GM23338 (cell line): Measurements from ENCODE around the gene DGLUCY. TPM values are rescaled to one million over a fixed set of nuclear protein-coding genes. Genes with fewer than 3 reads are reported as not detected.

Experiments used
- ATAC-seq: fragments of 200-7000 bp; cut with Tn5 transposase; 3 replicates; pipeline ENCODE4 v1.9.1; 2020
- DNase-seq: peaks from one replicate; pipeline ENCODE4 v3.0.0-alpha.2; 2015; ENCODE audit warnings: low spot score
- H2AFZ ChIP-seq: fragments of 200-600 bp; sonication (generic); 2 replicates; pipeline ENCODE4 v1.8.0; 2016; ENCODE audit warnings: antibody characterized with exemption, mild to moderate bottlenecking, moderate library complexity
- H3F3A ChIP-seq: fragments of 200-600 bp; sonication (generic); replicated peaks from 2 replicates; pipeline ENCODE4 v1.8.0; 2017; ENCODE audit warnings: antibody characterized with exemption, mixed run types, low read depth
- H3K27ac ChIP-seq: fragments of 200-600 bp; sonication (generic); 2 replicates; pipeline ENCODE4 v1.6.1; 2016; ENCODE audit warnings: low read depth
- H3K27me3 ChIP-seq: fragments of 200-600 bp; sonication (generic); 2 replicates; pipeline ENCODE4 v1.8.0; 2016; ENCODE audit warnings: mild to moderate bottlenecking, mixed run types, moderate library complexity; ENCODE audit not compliant: insufficient read depth
- H3K36me3 ChIP-seq: fragments of 200-600 bp; sonication (generic); 2 replicates; pipeline ENCODE4 v1.8.0; 2016; ENCODE audit warnings: mild to moderate bottlenecking; ENCODE audit not compliant: insufficient read depth
- H3K4me1 ChIP-seq: fragments of 200-600 bp; sonication (generic); 2 replicates; pipeline ENCODE4 v1.8.0; 2016; ENCODE audit warnings: mild to moderate bottlenecking, moderate library complexity; ENCODE audit not compliant: insufficient read depth
- H3K4me2 ChIP-seq: fragments of 200-600 bp; sonication (generic); 2 replicates; pipeline ENCODE4 v1.7.1; 2017; ENCODE audit warnings: mixed run types
- H3K4me3 ChIP-seq: fragments of 200-600 bp; sonication (generic); 2 replicates; pipeline ENCODE4 v1.6.1; 2016; ENCODE audit warnings: mixed run types
- H3K79me2 ChIP-seq: fragments of 200-600 bp; sonication (generic); replicated peaks from 2 replicates; pipeline ENCODE4 v1.8.0; 2017; ENCODE audit warnings: mild to moderate bottlenecking; ENCODE audit not compliant: insufficient read depth
- H3K9me2 ChIP-seq: fragments of 200-600 bp; sonication (generic); 2 replicates; pipeline ENCODE4 v1.8.0; 2017; ENCODE audit not compliant: insufficient read depth
- H4K20me1 ChIP-seq: fragments of 200-600 bp; sonication (generic); replicated peaks from 2 replicates; pipeline ENCODE4 v1.8.0; 2017; ENCODE audit warnings: mild to moderate bottlenecking; ENCODE audit not compliant: insufficient read depth
- H3K27ac Mint-ChIP-seq: 2 replicates; pipeline ENCODE4 v1.8.0; 2020; ENCODE audit warnings: inconsistent platforms, mild to moderate bottlenecking, moderate library complexity, mixed read lengths
- H3K27me3 Mint-ChIP-seq: 3 replicates; pipeline ENCODE4 v1.8.0; 2022; ENCODE audit warnings: low read depth, mild to moderate bottlenecking, moderate library complexity, mixed read lengths, inconsistent platforms; ENCODE audit not compliant: insufficient read depth, poor library complexity
- H3K36me3 Mint-ChIP-seq: 3 replicates; pipeline ENCODE4 v1.8.0; 2021; ENCODE audit warnings: low read depth, mild to moderate bottlenecking, inconsistent platforms, moderate library complexity, mixed read lengths
- H3K4me1 Mint-ChIP-seq: 3 replicates; pipeline ENCODE4 v1.8.0; 2020; ENCODE audit warnings: mild to moderate bottlenecking, inconsistent platforms, mixed read lengths
- H3K4me3 Mint-ChIP-seq: 3 replicates; pipeline ENCODE4 v1.8.0; 2021; ENCODE audit warnings: moderate library complexity, mild to moderate bottlenecking, inconsistent platforms, mixed read lengths
- H3K9me3 Mint-ChIP-seq: 3 replicates; pipeline ENCODE4 v1.8.0; 2020; ENCODE audit warnings: moderate library complexity, mild to moderate bottlenecking, inconsistent platforms, mixed read lengths
- EZH2phosphoT487 ChIP-seq: fragments of 200-600 bp; sonication (generic); IDR thresholded peaks from one replicate; pipeline ENCODE4 v1.8.1; 2018; ENCODE audit warnings: antibody characterized with exemption; ENCODE audit not compliant: unreplicated experiment
- POLR2AphosphoS5 ChIP-seq: IDR thresholded peaks from 2 replicates; pipeline ENCODE4 v1.6.1; 2016; ENCODE audit warnings: antibody characterized with exemption, low read depth
- polyA plus RNA-seq: library from polyadenylated mRNA; unstranded; fragments of >200 nt; fragmentation: Nextera tagmentation; extraction: Ambion mirVana; gene quantifications from 2 replicates; pipeline ENCODE4 v1.2.1, GENCODE V29; 2016
- total RNA-seq: library from RNA; depleted of rRNA; stranded (reverse); fragments of >200 nt; shearing (Covaris generic); gene quantifications from 2 replicates; pipeline ENCODE4 v1.2.3, GENCODE V29; 2014
- TF ChIP-seq, protein P1 (sequence below): fragments of 250-450 bp; sonication (Bioruptor Pico); IDR thresholded peaks from 2 replicates; pipeline ENCODE4 v1.5.0; 2020; ENCODE audit warnings: mild to moderate bottlenecking, moderate library complexity
- TF ChIP-seq, protein P2 (sequence below), 2 experiments: fragments of 200-600 bp in 1 of 2; sonication (generic) in 1 of 2; conservative IDR thresholded peaks; 2 replicates each; pipeline versions ENCODE4 v1.5.1 to v1.6.1; 2016 to 2017; ENCODE audit warnings: antibody characterized with exemption in 2 of 2, low read depth in 2 of 2, mild to moderate bottlenecking in 2 of 2, moderate library complexity in 1 of 2

Gene DGLUCY
- total and polyA plus RNA-seq, 2 experiments from 2014 or later: 14.6 to 31.6 TPM

DNA sequence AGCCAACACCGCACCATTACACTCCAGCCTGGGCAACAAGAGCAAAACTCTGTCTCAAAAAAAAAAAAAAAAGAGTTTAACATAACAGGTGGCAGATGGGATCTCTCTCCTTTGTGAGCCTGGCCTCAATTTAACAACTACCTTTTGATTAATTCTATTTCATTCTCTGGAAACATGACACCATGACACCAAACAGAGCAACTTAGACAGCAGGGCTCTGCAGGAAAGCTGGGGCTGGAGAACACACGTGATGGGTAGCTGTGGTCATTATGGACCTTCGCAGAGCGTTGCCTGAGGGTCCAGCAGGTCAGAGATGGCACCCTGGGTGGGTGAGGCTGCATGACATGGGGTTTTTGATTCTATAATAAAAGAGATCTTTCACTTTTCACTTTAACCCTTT lies 1.7 kb upstream of the DGLUCY start (continued):
- TF ChIP-seq, protein P1, sequence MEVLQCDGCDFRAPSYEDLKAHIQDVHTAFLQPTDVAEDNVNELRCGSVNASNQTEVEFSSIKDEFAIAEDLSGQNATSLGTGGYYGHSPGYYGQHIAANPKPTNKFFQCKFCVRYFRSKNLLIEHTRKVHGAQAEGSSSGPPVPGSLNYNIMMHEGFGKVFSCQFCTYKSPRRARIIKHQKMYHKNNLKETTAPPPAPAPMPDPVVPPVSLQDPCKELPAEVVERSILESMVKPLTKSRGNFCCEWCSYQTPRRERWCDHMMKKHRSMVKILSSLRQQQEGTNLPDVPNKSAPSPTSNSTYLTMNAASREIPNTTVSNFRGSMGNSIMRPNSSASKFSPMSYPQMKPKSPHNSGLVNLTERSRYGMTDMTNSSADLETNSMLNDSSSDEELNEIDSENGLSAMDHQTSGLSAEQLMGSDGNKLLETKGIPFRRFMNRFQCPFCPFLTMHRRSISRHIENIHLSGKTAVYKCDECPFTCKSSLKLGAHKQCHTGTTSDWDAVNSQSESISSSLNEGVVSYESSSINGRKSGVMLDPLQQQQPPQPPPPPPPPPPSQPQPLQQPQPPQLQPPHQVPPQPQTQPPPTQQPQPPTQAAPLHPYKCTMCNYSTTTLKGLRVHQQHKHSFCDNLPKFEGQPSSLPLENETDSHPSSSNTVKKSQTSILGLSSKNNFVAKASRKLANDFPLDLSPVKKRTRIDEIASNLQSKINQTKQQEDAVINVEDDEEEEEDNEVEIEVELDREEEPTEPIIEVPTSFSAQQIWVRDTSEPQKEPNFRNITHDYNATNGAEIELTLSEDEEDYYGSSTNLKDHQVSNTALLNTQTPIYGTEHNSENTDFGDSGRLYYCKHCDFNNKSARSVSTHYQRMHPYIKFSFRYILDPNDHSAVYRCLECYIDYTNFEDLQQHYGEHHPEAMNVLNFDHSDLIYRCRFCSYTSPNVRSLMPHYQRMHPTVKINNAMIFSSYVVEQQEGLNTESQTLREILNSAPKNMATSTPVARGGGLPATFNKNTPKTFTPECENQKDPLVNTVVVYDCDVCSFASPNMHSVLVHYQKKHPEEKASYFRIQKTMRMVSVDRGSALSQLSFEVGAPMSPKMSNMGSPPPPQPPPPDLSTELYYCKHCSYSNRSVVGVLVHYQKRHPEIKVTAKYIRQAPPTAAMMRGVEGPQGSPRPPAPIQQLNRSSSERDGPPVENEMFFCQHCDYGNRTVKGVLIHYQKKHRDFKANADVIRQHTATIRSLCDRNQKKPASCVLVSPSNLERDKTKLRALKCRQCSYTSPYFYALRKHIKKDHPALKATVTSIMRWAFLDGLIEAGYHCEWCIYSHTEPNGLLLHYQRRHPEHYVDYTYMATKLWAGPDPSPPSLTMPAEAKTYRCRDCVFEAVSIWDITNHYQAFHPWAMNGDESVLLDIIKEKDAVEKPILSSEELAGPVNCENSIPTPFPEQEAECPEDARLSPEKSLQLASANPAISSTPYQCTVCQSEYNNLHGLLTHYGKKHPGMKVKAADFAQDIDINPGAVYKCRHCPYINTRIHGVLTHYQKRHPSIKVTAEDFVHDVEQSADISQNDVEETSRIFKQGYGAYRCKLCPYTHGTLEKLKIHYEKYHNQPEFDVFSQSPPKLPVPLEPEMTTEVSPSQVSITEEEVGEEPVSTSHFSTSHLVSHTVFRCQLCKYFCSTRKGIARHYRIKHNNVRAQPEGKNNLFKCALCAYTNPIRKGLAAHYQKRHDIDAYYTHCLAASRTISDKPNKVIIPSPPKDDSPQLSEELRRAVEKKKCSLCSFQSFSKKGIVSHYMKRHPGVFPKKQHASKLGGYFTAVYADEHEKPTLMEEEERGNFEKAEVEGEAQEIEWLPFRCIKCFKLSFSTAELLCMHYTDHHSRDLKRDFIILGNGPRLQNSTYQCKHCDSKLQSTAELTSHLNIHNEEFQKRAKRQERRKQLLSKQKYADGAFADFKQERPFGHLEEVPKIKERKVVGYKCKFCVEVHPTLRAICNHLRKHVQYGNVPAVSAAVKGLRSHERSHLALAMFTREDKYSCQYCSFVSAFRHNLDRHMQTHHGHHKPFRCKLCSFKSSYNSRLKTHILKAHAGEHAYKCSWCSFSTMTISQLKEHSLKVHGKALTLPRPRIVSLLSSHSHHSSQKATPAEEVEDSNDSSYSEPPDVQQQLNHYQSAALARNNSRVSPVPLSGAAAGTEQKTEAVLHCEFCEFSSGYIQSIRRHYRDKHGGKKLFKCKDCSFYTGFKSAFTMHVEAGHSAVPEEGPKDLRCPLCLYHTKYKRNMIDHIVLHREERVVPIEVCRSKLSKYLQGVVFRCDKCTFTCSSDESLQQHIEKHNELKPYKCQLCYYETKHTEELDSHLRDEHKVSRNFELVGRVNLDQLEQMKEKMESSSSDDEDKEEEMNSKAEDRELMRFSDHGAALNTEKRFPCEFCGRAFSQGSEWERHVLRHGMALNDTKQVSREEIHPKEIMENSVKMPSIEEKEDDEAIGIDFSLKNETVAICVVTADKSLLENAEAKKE (CRISPR knock-in tag): no peak
- no peak for TF ChIP-seq EZH2phosphoT487

DNA sequence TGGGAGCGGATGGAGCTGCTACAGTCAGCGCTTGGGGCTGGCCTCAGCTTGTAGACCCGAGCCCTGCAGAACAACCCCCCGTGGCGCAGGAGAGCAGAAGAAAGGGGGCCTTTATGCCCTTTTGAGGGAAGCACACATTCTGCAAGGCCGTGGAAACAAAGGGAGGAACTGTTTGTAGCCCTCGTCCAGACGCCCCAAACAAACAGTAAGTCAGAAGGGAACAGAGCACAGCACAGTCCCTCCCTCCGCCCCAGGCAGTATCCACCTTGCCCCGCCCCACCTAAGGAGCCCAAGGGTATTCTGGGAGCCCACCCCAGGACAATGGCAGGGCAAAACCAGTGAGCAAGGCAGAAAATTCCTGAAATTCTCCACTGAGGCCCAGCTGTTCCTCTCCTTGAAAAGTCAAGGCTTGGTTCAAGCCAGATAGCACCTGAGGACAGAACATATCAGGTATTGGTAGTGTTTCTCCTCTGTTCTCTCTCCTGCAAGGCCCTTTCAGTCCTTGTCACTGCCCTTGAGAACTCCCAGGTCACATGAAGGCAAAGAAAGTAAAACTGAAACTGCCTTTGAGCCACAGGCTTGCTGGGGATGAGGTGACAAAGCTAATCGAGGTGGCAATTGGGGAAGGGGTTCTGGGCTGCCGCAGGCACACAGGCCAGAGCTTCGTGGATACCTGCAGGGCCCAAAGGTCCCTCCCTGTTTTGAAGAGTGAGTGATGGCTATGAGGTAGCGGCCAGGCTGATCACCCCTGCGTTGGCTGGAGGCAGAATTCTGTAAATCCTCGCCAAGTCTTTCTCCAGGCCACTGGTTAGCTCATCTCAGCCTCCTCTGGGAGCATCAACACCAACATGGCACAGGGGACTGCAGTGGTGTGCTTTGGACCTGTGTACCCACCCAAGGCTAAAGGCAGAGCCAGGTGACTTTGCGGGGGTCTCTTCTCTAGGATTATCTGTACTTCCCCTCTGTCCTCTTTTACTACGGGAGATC lies 499 bp downstream of the DGLUCY start:
- Histone ChIP-seq H3K4me2 (peak overlapping the region; percentile 75), H3K36me3 (no peaks in the 10 kb centered on the region), H3K4me3 (peak overlapping the region; percentile 46), H3K27me3 (no peaks in the 10 kb centered on the region), H3F3A (peaks cover 7% of the 10 kb centered on the region), H3K4me1 (peaks cover 41% of the 10 kb centered on the region), H2AFZ (peak overlapping the region; percentile 95; the same call in 1 of the 2 replicates), H4K20me1 (no peaks in the 10 kb centered on the region), H3K27ac (peak overlapping the region; percentile 89), H3K9me2 (0 out of 2 replicates have a peak, but pooled peaks cover 1% of the 10 kb centered on the region), H3K79me2 (peaks cover 17% of the 10 kb centered on the region)
- Mint-ChIP-seq H3K27ac (peak overlapping the region; percentile 97), H3K36me3 (peaks cover 28% of the 10 kb centered on the region), H3K4me3 (peak overlapping the region; percentile 77), H3K9me3 (peaks cover 6% of the 10 kb centered on the region; the same call in 2 of the 3 replicates), H3K4me1 (peaks cover 52% of the 10 kb centered on the region), H3K27me3 (peaks cover 14% of the 10 kb centered on the region)
- TF ChIP-seq, protein P2, sequence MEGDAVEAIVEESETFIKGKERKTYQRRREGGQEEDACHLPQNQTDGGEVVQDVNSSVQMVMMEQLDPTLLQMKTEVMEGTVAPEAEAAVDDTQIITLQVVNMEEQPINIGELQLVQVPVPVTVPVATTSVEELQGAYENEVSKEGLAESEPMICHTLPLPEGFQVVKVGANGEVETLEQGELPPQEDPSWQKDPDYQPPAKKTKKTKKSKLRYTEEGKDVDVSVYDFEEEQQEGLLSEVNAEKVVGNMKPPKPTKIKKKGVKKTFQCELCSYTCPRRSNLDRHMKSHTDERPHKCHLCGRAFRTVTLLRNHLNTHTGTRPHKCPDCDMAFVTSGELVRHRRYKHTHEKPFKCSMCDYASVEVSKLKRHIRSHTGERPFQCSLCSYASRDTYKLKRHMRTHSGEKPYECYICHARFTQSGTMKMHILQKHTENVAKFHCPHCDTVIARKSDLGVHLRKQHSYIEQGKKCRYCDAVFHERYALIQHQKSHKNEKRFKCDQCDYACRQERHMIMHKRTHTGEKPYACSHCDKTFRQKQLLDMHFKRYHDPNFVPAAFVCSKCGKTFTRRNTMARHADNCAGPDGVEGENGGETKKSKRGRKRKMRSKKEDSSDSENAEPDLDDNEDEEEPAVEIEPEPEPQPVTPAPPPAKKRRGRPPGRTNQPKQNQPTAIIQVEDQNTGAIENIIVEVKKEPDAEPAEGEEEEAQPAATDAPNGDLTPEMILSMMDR (conservative IDR thresholded peaks at IDR 0.05; ENCODE audit: low read depth in 2 of 2): no peak
- peak; percentile 42; the same call in 1 of the 2 replicates for TF ChIP-seq POLR2AphosphoS5
- peak; percentile 94 for DNase-seq
- peak; percentile 93 for ATAC-seq
